HUES6 (cell line): ENCODE results near the gene LIMK2.
"Not testable (repeated sequence)": the region's sequence is repeated elsewhere in the genome, so short reads cannot be mapped to it uniquely, and the experiment has no call there.

Experiments
- H3K27ac ChIP-seq: 2 replicates; pipeline ENCODE4 v1.7.0; 2013; ENCODE audit warnings: low read depth, mild to moderate bottlenecking, low read length, inconsistent platforms
- H3K27me3 ChIP-seq: 2 replicates; pipeline ENCODE4 v1.6.1; 2013; ENCODE audit warnings: low read length; ENCODE audit not compliant: control insufficient read depth, insufficient read depth
- H3K36me3 ChIP-seq: 2 replicates; pipeline ENCODE4 v1.6.1; 2013; ENCODE audit warnings: low read length; ENCODE audit not compliant: control insufficient read depth, insufficient read depth
- H3K4me1 ChIP-seq: 2 replicates; pipeline ENCODE4 v1.6.1; 2013; ENCODE audit warnings: low read length; ENCODE audit not compliant: control insufficient read depth, insufficient read depth
- H3K4me3 ChIP-seq: 2 replicates; pipeline ENCODE4 v1.5.1; 2013; ENCODE audit warnings: low read depth, low read length
- H3K9ac ChIP-seq: one replicate; pipeline ENCODE4 v1.6.1; 2013; ENCODE audit warnings: mild to moderate bottlenecking, low read length
- H3K9me3 ChIP-seq: 2 replicates; pipeline ENCODE4 v1.6.1; 2013; ENCODE audit warnings: low read depth, low read length; ENCODE audit not compliant: control insufficient read depth, insufficient read depth

LIMK2 gene

GRCh38 chr22:31295831-31296657 is 83.9 kb downstream of the LIMK2 start:
- Histone ChIP-seq H3K27me3 (peaks cover 8% of the 10 kb centered on the region), H3K9ac (no peak overlapping the region), H3K4me1 (peaks cover 4% of the 10 kb centered on the region; the same call in 1 of the 2 replicates), H3K9me3 (no peaks in the 10 kb centered on the region), H3K27ac (no peak overlapping the region), H3K4me3 (no peak overlapping the region), H3K36me3 (no peaks in the 10 kb centered on the region)

GRCh38 chr22:31300896-31301295 is 88.8 kb downstream of the LIMK2 start:
- no peak overlapping the region for H3K9ac ChIP-seq
- H3K9me3 ChIP-seq, result no peaks in the 10 kb centered on the region
- no peak overlapping the region for H3K27ac ChIP-seq
- no peak overlapping the region for H3K4me3 ChIP-seq
- H3K4me1 ChIP-seq, result no peaks in the 10 kb centered on the region
- no peaks in the 10 kb centered on the region for H3K27me3 ChIP-seq
- no peaks in the 10 kb centered on the region for H3K36me3 ChIP-seq

GRCh38 chr22:31302006-31302405 is 89.9 kb downstream of the LIMK2 start:
- H3K27ac ChIP-seq, result no peak overlapping the region
- no peaks in the 10 kb centered on the region for H3K4me1 ChIP-seq
- no peak overlapping the region for H3K9ac ChIP-seq
- H3K9me3 ChIP-seq, result no peaks in the 10 kb centered on the region
- no peak overlapping the region for H3K4me3 ChIP-seq
- H3K27me3 ChIP-seq, result no peaks in the 10 kb centered on the region
- no peaks in the 10 kb centered on the region for H3K36me3 ChIP-seq

GRCh38 chr22:31302537-31302936 is 90.4 kb downstream of the LIMK2 start:
- no peaks in the 10 kb centered on the region for H3K4me1 ChIP-seq
- no peaks in the 10 kb centered on the region for H3K9me3 ChIP-seq
- H3K36me3 ChIP-seq, result no peaks in the 10 kb centered on the region
- no peaks in the 10 kb centered on the region for H3K27me3 ChIP-seq
- H3K9ac ChIP-seq, result no peak overlapping the region
- no peak overlapping the region for H3K27ac ChIP-seq
- no peak overlapping the region for H3K4me3 ChIP-seq

- H3K9ac ChIP-seq, result no peak overlapping the region
- H3K27ac ChIP-seq, result no peak overlapping the region
- H3K36me3 ChIP-seq, result no peaks in the 10 kb centered on the region
- H3K27me3 ChIP-seq, result no peaks in the 10 kb centered on the region
- no peaks in the 10 kb centered on the region for H3K9me3 ChIP-seq
- H3K4me3 ChIP-seq, result no peak overlapping the region
- H3K4me1 ChIP-seq, result no peaks in the 10 kb centered on the region
These were observed 93.1 kb downstream of the LIMK2 start for GRCh38 chr22:31305194-31305593.

- Histone ChIP-seq H3K9me3 (no peaks in the 10 kb centered on the region), H3K4me1 (no peaks in the 10 kb centered on the region), H3K36me3 (no peaks in the 10 kb centered on the region), H3K27me3 (no peaks in the 10 kb centered on the region), H3K27ac (no peak overlapping the region), H3K4me3 (no peak overlapping the region), H3K9ac (no peak overlapping the region)
These were observed 96.1 kb downstream of the LIMK2 start for GRCh38 chr22:31308181-31308580.

GRCh38 chr22:31313366-31314147 is 101.5 kb downstream of the LIMK2 start:
- H3K4me1 ChIP-seq, result peaks cover 5% of the 10 kb centered on the region
- no peak overlapping the region for H3K4me3 ChIP-seq
- no peaks in the 10 kb centered on the region for H3K36me3 ChIP-seq
- H3K27ac ChIP-seq, result no peak overlapping the region
- peaks cover 9% of the 10 kb centered on the region for H3K9me3 ChIP-seq
- no peaks in the 10 kb centered on the region for H3K27me3 ChIP-seq
- H3K9ac ChIP-seq, result no peak overlapping the region

- not testable (repeated sequence) for H3K9ac ChIP-seq, H3K36me3 ChIP-seq, H3K27me3 ChIP-seq, H3K9me3 ChIP-seq, H3K4me1 ChIP-seq, H3K4me3 ChIP-seq, H3K27ac ChIP-seq
These were observed 102.1 kb downstream of the LIMK2 start for GRCh38 chr22:31314220-31314619.

GRCh38 chr22:31321421-31321820 is 109.3 kb downstream of the LIMK2 start:
- peaks cover 29% of the 10 kb centered on the region for H3K36me3 ChIP-seq
- no peak overlapping the region for H3K4me3 ChIP-seq
- H3K9me3 ChIP-seq, result no peaks in the 10 kb centered on the region
- no peak overlapping the region for H3K27ac ChIP-seq
- no peaks in the 10 kb centered on the region for H3K27me3 ChIP-seq
- H3K4me1 ChIP-seq, result no peaks in the 10 kb centered on the region
- no peak overlapping the region for H3K9ac ChIP-seq

GRCh38 chr22:31323578-31324550 is 111.8 kb downstream of the LIMK2 start:
- Histone ChIP-seq H3K27me3 (no peaks in the 10 kb centered on the region), H3K9me3 (no peaks in the 10 kb centered on the region), H3K36me3 (peaks cover 52% of the 10 kb centered on the region), H3K27ac (no peak overlapping the region), H3K4me1 (peaks cover 3% of the 10 kb centered on the region; the same call in 1 of the 2 replicates), H3K9ac (no peak overlapping the region), H3K4me3 (no peak overlapping the region)
